ENCODE measurements around the gene ABCB4.

DNA sequence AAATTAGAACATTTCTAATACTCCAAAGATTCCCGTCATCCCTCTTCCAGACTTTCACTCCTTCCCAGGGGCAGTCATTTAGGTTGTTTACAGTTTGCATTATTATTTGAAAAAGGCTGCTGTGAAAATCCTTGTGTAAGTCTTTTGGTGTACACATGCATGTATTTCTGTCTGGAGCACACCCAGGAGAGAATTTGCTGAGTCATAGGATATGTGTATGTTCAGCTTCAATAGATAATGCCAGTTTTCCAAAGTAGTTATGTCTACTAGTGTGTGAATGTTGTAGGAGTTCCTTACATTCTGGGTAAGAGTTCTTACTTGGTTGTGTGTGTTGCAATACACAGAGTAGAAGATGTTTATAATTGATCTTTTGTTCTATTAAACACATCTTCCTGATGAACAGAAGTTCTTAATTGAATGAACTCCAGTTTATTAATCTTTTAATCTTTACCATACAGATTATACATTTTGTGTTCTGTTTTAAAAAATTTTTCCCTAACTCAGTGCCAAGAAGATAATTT lies 104.8 kb downstream of the ABCB4 start:
- TF ChIP-seq, protein P1, sequence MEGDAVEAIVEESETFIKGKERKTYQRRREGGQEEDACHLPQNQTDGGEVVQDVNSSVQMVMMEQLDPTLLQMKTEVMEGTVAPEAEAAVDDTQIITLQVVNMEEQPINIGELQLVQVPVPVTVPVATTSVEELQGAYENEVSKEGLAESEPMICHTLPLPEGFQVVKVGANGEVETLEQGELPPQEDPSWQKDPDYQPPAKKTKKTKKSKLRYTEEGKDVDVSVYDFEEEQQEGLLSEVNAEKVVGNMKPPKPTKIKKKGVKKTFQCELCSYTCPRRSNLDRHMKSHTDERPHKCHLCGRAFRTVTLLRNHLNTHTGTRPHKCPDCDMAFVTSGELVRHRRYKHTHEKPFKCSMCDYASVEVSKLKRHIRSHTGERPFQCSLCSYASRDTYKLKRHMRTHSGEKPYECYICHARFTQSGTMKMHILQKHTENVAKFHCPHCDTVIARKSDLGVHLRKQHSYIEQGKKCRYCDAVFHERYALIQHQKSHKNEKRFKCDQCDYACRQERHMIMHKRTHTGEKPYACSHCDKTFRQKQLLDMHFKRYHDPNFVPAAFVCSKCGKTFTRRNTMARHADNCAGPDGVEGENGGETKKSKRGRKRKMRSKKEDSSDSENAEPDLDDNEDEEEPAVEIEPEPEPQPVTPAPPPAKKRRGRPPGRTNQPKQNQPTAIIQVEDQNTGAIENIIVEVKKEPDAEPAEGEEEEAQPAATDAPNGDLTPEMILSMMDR (conservative IDR thresholded peaks at IDR 0.05; ENCODE audit: low read length) = no peak
- no peak for TF ChIP-seq EZH2phosphoT487 (IDR thresholded peaks at IDR 0.05; ENCODE audit: borderline replicate concordance, low read depth, low read length)
